GM18867 (cell line): ENCODE results near the gene ITFG1.
"Not testable (repeated sequence)": the region's sequence is repeated elsewhere in the genome, so short reads cannot be mapped to it uniquely, and the experiment has no call there.

Experiments used
- ATAC-seq: cut with Tn5 transposase; IDR thresholded peaks from one replicate; pipeline ENCODE4 v1.9.1; 2021; ENCODE audit warnings: mild to moderate bottlenecking, moderate library complexity; ENCODE audit not compliant: unreplicated experiment

ITFG1 gene

GRCh38 chr16:47426806-47427205, 34.1 kb downstream of the ITFG1 start:
- ATAC-seq = no peak

GRCh38 chr16:47424846-47425245, 36.0 kb downstream of the ITFG1 start:
- no peak for ATAC-seq

GRCh38 chr16:47416869-47417268, 44.0 kb downstream of the ITFG1 start:
- ATAC-seq = no peak

GRCh38 chr16:47413041-47413440, 47.8 kb downstream of the ITFG1 start:
- no peak for ATAC-seq

- ATAC-seq = no peak
These were observed 52.4 kb downstream of the ITFG1 start for GRCh38 chr16:47408491-47408890.

- ATAC-seq = no peak
These were observed 64.9 kb downstream of the ITFG1 start for GRCh38 chr16:47395733-47396498.

- ATAC-seq = peak; percentile 82
These were observed 68.8 kb downstream of the ITFG1 start for GRCh38 chr16:47392081-47392480.

GRCh38 chr16:47388705-47389104, 72.2 kb downstream of the ITFG1 start:
- ATAC-seq = no peak

- ATAC-seq = no peak
These were observed 73.7 kb downstream of the ITFG1 start for GRCh38 chr16:47387026-47387734.

- no peak for ATAC-seq
These were observed 74.6 kb downstream of the ITFG1 start for GRCh38 chr16:47386201-47386718.

- no peak for ATAC-seq
These were observed 78.5 kb downstream of the ITFG1 start for GRCh38 chr16:47382362-47382761.

GRCh38 chr16:47377154-47377553, 83.7 kb downstream of the ITFG1 start:
- no peak for ATAC-seq

GRCh38 chr16:47375423-47375822, 85.4 kb downstream of the ITFG1 start:
- ATAC-seq = no peak

- no peak for ATAC-seq
These were observed 86.2 kb downstream of the ITFG1 start for GRCh38 chr16:47374629-47375028.

- no peak for ATAC-seq
These were observed 89.4 kb downstream of the ITFG1 start for GRCh38 chr16:47371271-47372014.

GRCh38 chr16:47370536-47370935, 90.3 kb downstream of the ITFG1 start:
- no peak for ATAC-seq

- no peak for ATAC-seq
These were observed 94.6 kb downstream of the ITFG1 start for GRCh38 chr16:47366228-47366627.

- no peak for ATAC-seq
These were observed 97.1 kb downstream of the ITFG1 start for GRCh38 chr16:47363761-47364160.

- ATAC-seq = no peak
These were observed 101.4 kb downstream of the ITFG1 start for GRCh38 chr16:47359478-47359877.

GRCh38 chr16:47358816-47359215, 102.0 kb downstream of the ITFG1 start:
- no peak for ATAC-seq

- ATAC-seq = not testable (repeated sequence)
These were observed 111.8 kb downstream of the ITFG1 start for GRCh38 chr16:47349029-47349428.
